DMS53 treated with DMSO at 0.1 percent for 48 hours (cell line): ENCODE results near the gene TDRD9.

ENCODE experiments used
- DNase-seq: peaks from one replicate; lab custom pipeline; 2025; ENCODE audit not compliant: unreplicated experiment; lab: John Stamatoyannopoulos, UW

Gene TDRD9

DNA sequence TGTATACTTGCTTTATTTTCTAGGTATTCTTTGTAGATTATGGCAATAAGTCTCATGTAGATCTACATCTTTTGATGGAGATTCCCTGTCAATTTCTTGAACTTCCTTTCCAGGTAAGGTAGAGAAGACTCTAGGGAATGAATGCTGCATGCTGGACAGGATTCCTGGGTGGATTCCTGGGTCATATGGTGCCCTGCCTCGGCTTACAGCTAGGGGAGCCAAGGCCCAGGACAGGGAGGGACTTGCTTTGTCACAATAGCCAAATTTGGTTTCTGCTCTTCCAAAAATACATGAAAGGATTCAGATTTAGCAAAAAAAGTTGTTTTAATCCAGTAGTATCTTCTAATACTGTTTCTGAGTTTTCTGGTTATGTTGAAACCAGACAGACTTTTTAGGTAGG, 97.8 kb downstream of the TDRD9 start:
- DNase-seq, result no peak

GRCh38 chr14:104030958-104031357, 102.7 kb downstream of the TDRD9 start:
- DNase-seq, result no peak

- DNase-seq, result no peak
Measured at GRCh38 chr14:104031384-104031783, 103.1 kb downstream of the TDRD9 start.

- no peak for DNase-seq
Measured at GRCh38 chr14:104034976-104035699, 106.9 kb downstream of the TDRD9 start.

GRCh38 chr14:104036212-104036611, 108.0 kb downstream of the TDRD9 start:
- DNase-seq, result no peak

- DNase-seq, result no peak
Measured at GRCh38 chr14:104037074-104037473, 108.8 kb downstream of the TDRD9 start.

GRCh38 chr14:104037903-104038302, 109.6 kb downstream of the TDRD9 start:
- no peak for DNase-seq

DNA sequence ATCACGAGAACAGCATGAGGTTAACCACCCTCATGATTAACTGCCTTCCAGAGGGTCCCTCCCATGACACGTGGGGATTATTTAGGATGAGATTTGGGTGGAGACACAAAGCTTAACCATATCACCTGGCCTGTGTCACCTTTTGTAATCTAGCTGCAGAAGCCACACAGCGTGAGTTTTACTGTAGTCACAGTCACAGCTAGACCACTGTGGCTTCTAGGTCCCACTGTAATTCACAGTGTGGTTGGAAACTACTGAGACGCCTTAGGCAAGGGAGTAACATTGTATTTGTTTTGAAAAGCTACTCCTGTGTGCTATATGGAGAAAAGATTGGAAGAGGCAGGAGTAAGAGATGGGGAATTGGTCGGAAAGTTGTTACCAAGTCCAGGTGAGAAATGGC, 111.0 kb downstream of the TDRD9 start:
- no peak for DNase-seq

DNA sequence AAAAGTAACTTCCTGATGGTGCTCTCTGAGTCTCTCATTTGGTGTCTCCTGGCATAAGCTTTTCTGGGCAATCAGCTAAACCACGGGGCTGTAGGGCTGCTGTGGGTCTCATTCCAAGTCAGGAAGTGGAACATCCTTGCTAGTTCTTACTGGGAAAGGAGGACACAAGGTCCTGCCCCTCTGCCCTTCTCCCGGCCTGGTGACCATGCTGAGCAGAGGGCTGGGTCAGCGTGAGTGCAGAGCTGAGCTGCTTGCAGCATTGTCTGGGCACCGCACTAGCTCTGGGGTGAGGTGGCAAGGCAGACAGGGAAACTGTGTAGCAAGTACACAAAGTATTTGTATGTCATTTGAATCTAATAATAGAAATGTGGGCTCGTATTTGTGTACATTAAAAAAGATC, 112.3 kb downstream of the TDRD9 start:
- DNase-seq, result no peak

GRCh38 chr14:104041430-104042104, 113.3 kb downstream of the TDRD9 start:
- no peak for DNase-seq

GRCh38 chr14:104044016-104044415, 115.8 kb downstream of the TDRD9 start:
- no peak for DNase-seq

DNA sequence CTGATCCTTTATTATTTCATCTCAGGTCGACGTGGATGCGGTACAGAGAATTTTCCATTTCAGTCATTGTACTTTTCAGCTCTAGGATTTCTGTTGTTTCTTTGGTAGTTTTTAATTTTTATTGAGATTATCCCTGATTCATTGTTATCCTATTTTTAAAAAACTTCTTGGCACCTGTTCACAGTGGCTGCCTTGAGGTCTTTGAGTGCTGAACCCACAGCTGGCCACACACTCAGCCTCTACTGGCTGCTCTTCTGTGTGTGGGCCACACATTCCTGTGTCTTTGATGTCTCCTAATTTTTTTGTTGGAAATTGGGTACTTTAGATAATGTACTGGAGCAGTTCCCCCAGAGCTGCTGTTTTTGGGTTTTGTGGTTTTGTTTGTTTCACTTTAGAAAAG, 119.5 kb downstream of the TDRD9 start:
- no peak for DNase-seq

DNA sequence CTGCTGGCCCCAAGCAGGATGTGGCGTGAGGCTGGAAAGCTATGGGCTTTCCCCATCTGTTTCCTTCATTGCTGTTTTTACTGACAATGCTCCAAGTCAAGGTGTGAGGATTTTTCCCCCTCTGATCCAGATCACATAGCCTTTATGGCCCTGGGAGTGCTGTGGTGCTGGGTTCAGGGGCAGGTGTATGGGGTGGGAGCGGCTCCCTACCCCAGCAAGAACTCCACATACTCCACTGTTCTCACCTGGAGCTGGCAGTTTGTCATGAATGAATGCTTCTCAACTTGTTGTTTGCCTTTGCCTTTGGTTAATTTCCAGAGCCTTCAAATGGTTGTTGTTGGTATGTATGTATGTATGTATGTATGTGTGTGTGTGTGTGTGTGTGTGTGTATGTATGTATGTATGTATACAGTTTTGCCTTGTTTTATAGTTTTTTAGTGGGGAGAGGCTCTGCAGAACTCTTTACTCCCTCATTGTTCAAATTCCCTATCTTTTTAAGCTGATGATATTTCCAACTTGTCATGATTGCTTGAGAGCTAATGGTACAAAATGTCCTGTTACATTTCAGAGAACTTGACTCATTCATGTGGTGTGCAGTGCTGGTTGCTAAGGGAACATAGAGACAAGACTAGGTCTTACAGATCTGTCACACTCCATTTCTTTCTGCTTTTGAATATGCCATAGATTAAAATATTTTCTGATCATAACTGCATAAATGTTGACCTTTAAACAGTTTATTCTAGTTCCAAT, 120.7 kb downstream of the TDRD9 start:
- no peak for DNase-seq

- no peak for DNase-seq
Measured at GRCh38 chr14:104049576-104050240, 121.5 kb downstream of the TDRD9 start.

- no peak for DNase-seq
Measured at GRCh38 chr14:104051092-104051813, 123.0 kb downstream of the TDRD9 start.

DNA sequence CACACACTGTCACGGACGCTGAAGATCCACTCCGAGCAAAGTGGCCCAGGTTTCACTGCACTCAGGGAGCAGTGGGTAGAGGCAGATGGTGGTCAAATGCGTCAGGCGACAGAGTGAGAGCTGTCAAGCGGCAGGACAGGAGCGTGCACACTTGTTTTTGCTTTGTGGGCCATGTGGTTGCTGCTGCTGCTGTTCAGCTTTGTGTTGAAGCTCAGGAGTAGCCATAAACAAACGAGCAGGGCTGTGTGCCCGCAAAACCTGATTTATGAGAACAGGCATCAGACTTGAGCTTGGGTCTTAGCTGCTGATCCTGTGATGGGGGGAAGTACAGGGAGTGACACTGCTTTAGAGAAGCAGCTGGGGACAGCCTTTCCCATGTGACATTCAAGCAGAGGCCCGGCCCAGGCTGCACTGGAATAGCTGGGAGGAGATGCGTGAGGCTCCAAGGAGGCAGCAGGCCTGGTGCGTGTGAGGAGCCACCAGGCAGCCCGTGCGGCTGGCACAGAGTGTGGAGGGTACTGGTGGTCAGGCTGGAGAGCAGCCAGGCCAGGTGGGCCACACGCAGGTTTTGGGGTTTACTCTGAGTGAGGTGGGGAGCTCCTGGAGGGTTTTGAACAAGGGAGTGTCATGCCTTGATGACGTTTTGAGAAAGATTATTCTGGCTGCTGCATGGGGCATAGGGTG, 126.1 kb downstream of the TDRD9 start:
- no peak for DNase-seq

GRCh38 chr14:104062281-104062680, 134.0 kb downstream of the TDRD9 start:
- DNase-seq, result no peak

- no peak for DNase-seq
Measured at GRCh38 chr14:104064003-104064402, 135.7 kb downstream of the TDRD9 start.

DNA sequence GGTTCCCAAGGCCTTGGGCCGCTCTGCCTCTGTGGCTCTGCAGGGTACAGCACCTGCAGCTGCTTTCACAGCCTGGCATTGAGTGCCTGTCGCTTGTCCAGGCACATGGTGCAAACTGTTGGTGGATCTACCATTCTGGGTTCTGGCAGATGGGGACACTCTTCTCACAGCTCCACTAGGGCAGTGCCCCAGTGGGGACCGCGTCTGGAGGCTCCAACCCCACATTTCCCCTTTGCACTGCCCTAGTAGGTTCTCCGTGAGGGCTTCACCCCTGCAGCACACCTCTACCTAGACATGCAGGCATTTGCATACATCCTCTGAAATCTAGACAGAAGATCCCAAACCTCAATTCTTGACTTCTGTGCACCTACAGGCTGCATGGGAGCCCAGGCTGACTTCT, 138.0 kb downstream of the TDRD9 start:
- no peak for DNase-seq

DNA sequence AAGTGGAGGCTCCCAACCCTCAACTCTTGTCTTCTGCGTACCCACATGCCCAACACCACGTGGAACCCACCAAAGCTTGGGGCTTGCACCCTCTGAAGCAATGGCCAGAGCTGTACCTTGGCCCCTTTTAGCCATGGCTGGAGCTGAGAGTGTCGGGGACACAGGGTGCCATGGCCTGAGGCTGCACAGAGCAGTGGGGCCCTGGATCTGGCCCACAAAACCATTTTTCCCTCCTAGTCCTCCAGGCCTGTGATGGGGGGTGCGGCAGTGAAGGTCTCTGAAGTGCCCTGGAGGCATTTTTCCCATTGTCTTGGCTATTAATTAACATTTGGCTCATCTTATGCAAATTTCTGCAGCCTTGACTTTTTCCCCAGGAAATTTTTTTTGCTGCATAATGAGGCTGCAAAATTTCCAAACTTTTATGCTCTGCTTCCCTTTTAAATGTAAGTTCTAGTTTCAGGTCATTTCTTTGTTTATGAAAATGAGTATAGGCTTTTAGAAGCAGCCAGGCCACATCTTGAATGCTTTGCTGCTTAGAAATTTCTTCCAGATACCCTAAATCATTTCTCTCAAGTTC, 138.6 kb downstream of the TDRD9 start:
- DNase-seq, result no peak
